DOHH2 (cell line): Measurements from ENCODE around the gene DGKD.

ENCODE experiments used
- H3F3A ChIP-seq: fragments of 200-600 bp; sonication (generic), shearing (Covaris generic); 2 replicates; pipeline ENCODE4 v1.6.0; 2016; ENCODE audit warnings: antibody characterized with exemption, mild to moderate bottlenecking; ENCODE audit not compliant: control insufficient read depth, insufficient read depth
- H3K27ac ChIP-seq: fragments of 200-600 bp; sonication (generic); 2 replicates; pipeline ENCODE4 v1.5.1; 2014; ENCODE audit warnings: low read depth, mild to moderate bottlenecking, low read length, moderate library complexity
- H3K27me3 ChIP-seq: fragments of 200-600 bp; sonication (generic); 2 replicates; pipeline ENCODE4 v1.6.1; 2014; ENCODE audit warnings: mild to moderate bottlenecking, low read length, mixed read lengths; ENCODE audit not compliant: control insufficient read depth
- H3K36me3 ChIP-seq: fragments of 200-600 bp; sonication (generic); 2 replicates; pipeline ENCODE4 v1.6.1; 2014; ENCODE audit warnings: mild to moderate bottlenecking, low read length, moderate library complexity, mixed read lengths; ENCODE audit not compliant: control insufficient read depth
- H3K4me1 ChIP-seq: fragments of 200-600 bp; sonication (generic); 2 replicates; pipeline ENCODE4 v1.6.1; 2014; ENCODE audit warnings: mild to moderate bottlenecking, low read length, mixed read lengths; ENCODE audit not compliant: control insufficient read depth
- H3K4me2 ChIP-seq: fragments of 200-600 bp; sonication (generic); 2 replicates; pipeline ENCODE4 v1.6.0; 2014; ENCODE audit warnings: mild to moderate bottlenecking, low read length, moderate library complexity
- H3K4me3 ChIP-seq: fragments of 200-600 bp; sonication (generic); 2 replicates; pipeline ENCODE4 v1.5.1; 2014; ENCODE audit warnings: mild to moderate bottlenecking, low read length, mixed read lengths
- H3K79me2 ChIP-seq: fragments of 200-600 bp; sonication (generic); 2 replicates; pipeline ENCODE4 v1.6.1; 2014; ENCODE audit warnings: mild to moderate bottlenecking, low read length, mixed read lengths; ENCODE audit not compliant: control insufficient read depth
- H3K9me2 ChIP-seq: fragments of 200-600 bp; sonication (generic); replicated peaks from 2 replicates; pipeline ENCODE4 v1.6.1; 2014; ENCODE audit warnings: mild to moderate bottlenecking, low read length, mixed read lengths; ENCODE audit not compliant: control insufficient read depth
- H3K9me3 ChIP-seq: fragments of 200-600 bp; sonication (generic); 2 replicates; pipeline ENCODE4 v1.6.1; 2014; ENCODE audit warnings: antibody characterized with exemption, low read length, mixed read lengths; ENCODE audit not compliant: control insufficient read depth, insufficient read depth
- H4K20me1 ChIP-seq: fragments of 200-600 bp; sonication (generic); 2 replicates; pipeline ENCODE4 v1.6.0; 2014; ENCODE audit warnings: low read depth, mild to moderate bottlenecking, antibody characterized with exemption, low read length, moderate library complexity; ENCODE audit not compliant: control insufficient read depth, insufficient read depth
- CTCF ChIP-seq: fragments of 200-600 bp; sonication (generic); IDR thresholded peaks from one replicate; pipeline ENCODE4 v1.5.1; 2014; ENCODE audit warnings: antibody characterized with exemption, mild to moderate bottlenecking, low read depth, low read length; ENCODE audit not compliant: poor library complexity, severe bottlenecking
- EZH2phosphoT487 ChIP-seq: fragments of 200-600 bp; sonication (generic); IDR thresholded peaks from 2 replicates; pipeline ENCODE4 v1.6.1; 2017; ENCODE audit warnings: borderline replicate concordance, mild to moderate bottlenecking, antibody characterized with exemption, low read length, moderate library complexity, mixed read lengths

DGKD gene

GRCh38 chr2:233430081-233430480, 75.8 kb downstream of the DGKD start:
- no peaks in the 10 kb centered on the region for H3K9me3 ChIP-seq
- H3K27ac ChIP-seq: no peak overlapping the region
- H3K9me2 ChIP-seq: no peaks in the 10 kb centered on the region
- H3F3A ChIP-seq: peaks cover 3% of the 10 kb centered on the region; the same call in 1 of the 2 replicates
- no peaks in the 10 kb centered on the region for H3K4me1 ChIP-seq
- peaks cover 9% of the 10 kb centered on the region for H3K36me3 ChIP-seq
- H4K20me1 ChIP-seq: no peaks in the 10 kb centered on the region; the same call in 1 of the 2 replicates
- no peak for TF ChIP-seq EZH2phosphoT487
- H3K4me2 ChIP-seq: no peak overlapping the region
- H3K4me3 ChIP-seq: no peak overlapping the region
- H3K27me3 ChIP-seq: no peaks in the 10 kb centered on the region
- peaks cover 42% of the 10 kb centered on the region for H3K79me2 ChIP-seq

- Histone ChIP-seq H4K20me1 (no peaks in the 10 kb centered on the region; the same call in 1 of the 2 replicates), H3K4me1 (no peaks in the 10 kb centered on the region), H3K79me2 (peaks cover 38% of the 10 kb centered on the region), H3K9me2 (no peaks in the 10 kb centered on the region), H3F3A (peaks cover 3% of the 10 kb centered on the region; the same call in 1 of the 2 replicates), H3K4me3 (no peak overlapping the region), H3K9me3 (no peaks in the 10 kb centered on the region), H3K4me2 (no peak overlapping the region), H3K27ac (no peak overlapping the region), H3K36me3 (peaks cover 15% of the 10 kb centered on the region), H3K27me3 (no peaks in the 10 kb centered on the region)
- TF ChIP-seq EZH2phosphoT487 (no peak), CTCF (no peak)
These were observed 76.4 kb downstream of the DGKD start for GRCh38 chr2:233430651-233431050.

- Histone ChIP-seq H3K79me2 (peaks cover 16% of the 10 kb centered on the region), H3K9me2 (no peaks in the 10 kb centered on the region), H4K20me1 (no peaks in the 10 kb centered on the region), H3K27me3 (no peaks in the 10 kb centered on the region), H3K27ac (no peak overlapping the region), H3K36me3 (peaks cover 35% of the 10 kb centered on the region), H3K9me3 (no peaks in the 10 kb centered on the region), H3K4me3 (no peak overlapping the region), H3F3A (peaks cover 3% of the 10 kb centered on the region; the same call in 1 of the 2 replicates), H3K4me2 (no peak overlapping the region), H3K4me1 (no peaks in the 10 kb centered on the region)
- no peak for TF ChIP-seq EZH2phosphoT487
- no peak for TF ChIP-seq CTCF
These were observed 78.7 kb downstream of the DGKD start for GRCh38 chr2:233433029-233433428.

- H3K36me3 ChIP-seq: peaks cover 38% of the 10 kb centered on the region
- no peaks in the 10 kb centered on the region for H4K20me1 ChIP-seq
- H3F3A ChIP-seq: peaks cover 3% of the 10 kb centered on the region; the same call in 1 of the 2 replicates
- H3K9me2 ChIP-seq: no peaks in the 10 kb centered on the region
- H3K4me3 ChIP-seq: no peak overlapping the region
- H3K79me2 ChIP-seq: peaks cover 8% of the 10 kb centered on the region
- no peak overlapping the region for H3K4me2 ChIP-seq
- no peaks in the 10 kb centered on the region for H3K27me3 ChIP-seq
- TF ChIP-seq CTCF (no peak), EZH2phosphoT487 (no peak)
- no peak overlapping the region for H3K27ac ChIP-seq
- H3K9me3 ChIP-seq: no peaks in the 10 kb centered on the region
- H3K4me1 ChIP-seq: no peaks in the 10 kb centered on the region
These were observed 79.5 kb downstream of the DGKD start for GRCh38 chr2:233433794-233434193.
